22Rv1 (cell line): ENCODE results near the gene TEK.

Experiments
- CTCF ChIP-seq: fragments of 450-650 bp; IDR thresholded peaks from 2 replicates; pipeline ENCODE4 v1.5.1; 2017; ENCODE audit warnings: mild to moderate bottlenecking
- ZFX ChIP-seq: fragments of 450-650 bp; IDR thresholded peaks from 2 replicates; pipeline ENCODE4 v1.6.1; 2017; ENCODE audit warnings: antibody characterized with exemption, borderline replicate concordance

- no peak for TF ChIP-seq CTCF
- TF ChIP-seq ZFX, result no peak
Measured at GRCh38 chr9:27196383-27196782, 87.4 kb downstream of the TEK start.
